ENCODE results near the gene ZNF862. TPM values are rescaled to one million over a fixed set of nuclear protein-coding genes. Genes with fewer than 3 reads are reported as not detected.
A peak's percentile ranks its signal among the peaks of the same experiment; 100 is the strongest.

ZNF862 gene
- total RNA-seq, 6 donors from 2014 or later = 7.1 to 31.4 (median 16.7) TPM

- no peaks in the 10 kb centered on the region for H3K9me3 ChIP-seq
- H3K27ac ChIP-seq = peak overlapping the region; percentile 85 to 94 (median 88)
- peak overlapping the region; percentile 69 to 100 (median 83) for H3K4me3 ChIP-seq
- H3K4me1 ChIP-seq = peaks cover 5 to 17% (median 11%) of the 10 kb centered on the region in 4 donors
- H3K36me3 ChIP-seq = no peaks in the 10 kb centered on the region
- no peak for TF ChIP-seq POLR2AphosphoS5 (IDR thresholded peaks at IDR 0.05)
- peak in 1 of 2 donors; percentile 19 for DNase-seq
- no peak for ATAC-seq (ENCODE audit: low FRiP score in 2 of 2)
- WGBS, 2 donors = 20% methylated on average over 6 of the region's 6 CpGs
- no peaks in the 10 kb centered on the region for H3K27me3 ChIP-seq
Observed at GRCh38 chr7:149838992-149839408, 825 bp downstream of the ZNF862 start.

GRCh38 chr7:149839933-149840332 lies 1.8 kb downstream of the ZNF862 start:
- Histone ChIP-seq H3K27me3 (no peaks in the 10 kb centered on the region), H3K4me1 (peaks cover 5 to 17% (median 11%) of the 10 kb centered on the region in 4 donors), H3K9me3 (no peaks in the 10 kb centered on the region), H3K36me3 (no peaks in the 10 kb centered on the region), H3K4me3 (no peak overlapping the region), H3K27ac (no peak overlapping the region)
- 90 to 96% methylated on average over 5 of the region's 5 CpGs for WGBS, 2 donors
- TF ChIP-seq POLR2AphosphoS5 (IDR thresholded peaks at IDR 0.05) = no peak
- no peak for TF ChIP-seq POLR2A (IDR thresholded peaks at IDR 0.05)
- TF ChIP-seq CTCF (IDR thresholded peaks at IDR 0.05) = no peak
- no peak for TF ChIP-seq EP300 (IDR thresholded peaks at IDR 0.05)
- DNase-seq = no peak
- ATAC-seq (ENCODE audit: low FRiP score in 2 of 2) = no peak

GRCh38 chr7:149843566-149843965 lies 5.4 kb downstream of the ZNF862 start:
- peaks cover 5 to 11% (median 9%) of the 10 kb centered on the region in 4 donors for H3K4me1 ChIP-seq
- H3K36me3 ChIP-seq = peaks cover 0 to 13% (median 6%) of the 10 kb centered on the region in 4 donors
- H3K4me3 ChIP-seq = no peak overlapping the region
- no peak overlapping the region for H3K27ac ChIP-seq
- H3K9me3 ChIP-seq = no peaks in the 10 kb centered on the region
- no peaks in the 10 kb centered on the region for H3K27me3 ChIP-seq
- DNase-seq (no peak), ATAC-seq (ENCODE audit: low FRiP score in 2 of 2) (no peak)
- TF ChIP-seq POLR2AphosphoS5 (IDR thresholded peaks at IDR 0.05) = no peak
- 95 to 97% methylated on average over 9 of the region's 9 CpGs for WGBS, 2 donors

- H3K27ac ChIP-seq = no peak overlapping the region
- no peaks in the 10 kb centered on the region for H3K9me3 ChIP-seq
- H3K27me3 ChIP-seq = no peaks in the 10 kb centered on the region
- no peak overlapping the region for H3K4me3 ChIP-seq
- no peak for ATAC-seq (ENCODE audit: low FRiP score in 2 of 2)
- peaks cover 0 to 20% (median 6%) of the 10 kb centered on the region in 4 donors for H3K36me3 ChIP-seq
- no peak for DNase-seq
- WGBS, 2 donors = 67 to 68% methylated on average over 6 of the region's 6 CpGs
- peaks cover 0 to 4% (median 3%) of the 10 kb centered on the region in 4 donors for H3K4me1 ChIP-seq
- TF ChIP-seq CTCF (IDR thresholded peaks at IDR 0.05) = no peak
- TF ChIP-seq POLR2AphosphoS5 (IDR thresholded peaks at IDR 0.05) = no peak
- TF ChIP-seq POLR2A (IDR thresholded peaks at IDR 0.05) = no peak
- TF ChIP-seq EP300 (IDR thresholded peaks at IDR 0.05) = no peak
Observed at GRCh38 chr7:149844445-149844844, 6.3 kb downstream of the ZNF862 start.

GRCh38 chr7:149845257-149845980 lies 7.2 kb downstream of the ZNF862 start:
- Histone ChIP-seq H3K27ac (no peak overlapping the region), H3K9me3 (no peaks in the 10 kb centered on the region), H3K27me3 (no peaks in the 10 kb centered on the region), H3K36me3 (peaks cover 0 to 29% (median 6%) of the 10 kb centered on the region in 4 donors), H3K4me3 (no peak overlapping the region), H3K4me1 (no peaks in the 10 kb centered on the region)
- ATAC-seq (ENCODE audit: low FRiP score in 2 of 2) = no peak
- DNase-seq = no peak
- TF ChIP-seq EP300 (IDR thresholded peaks at IDR 0.05) (no peak), POLR2AphosphoS5 (IDR thresholded peaks at IDR 0.05) (no peak), POLR2A (IDR thresholded peaks at IDR 0.05) (no peak), CTCF (IDR thresholded peaks at IDR 0.05) (no peak)
- 66 to 68% methylated on average over 5 of the region's 5 CpGs for WGBS, 2 donors

- Histone ChIP-seq H3K27ac (no peak overlapping the region), H3K36me3 (peaks cover 0 to 29% (median 6%) of the 10 kb centered on the region in 4 donors), H3K9me3 (no peaks in the 10 kb centered on the region), H3K4me3 (no peak overlapping the region), H3K27me3 (no peaks in the 10 kb centered on the region), H3K4me1 (no peaks in the 10 kb centered on the region)
- WGBS, 2 donors = 86 to 95% methylated on average over 8 to 9 of the region's 9 CpGs
- ATAC-seq (ENCODE audit: low FRiP score in 2 of 2) = no peak
- TF ChIP-seq POLR2AphosphoS5 (IDR thresholded peaks at IDR 0.05) = no peak
- DNase-seq = no peak
Observed at GRCh38 chr7:149846021-149846420, 7.8 kb downstream of the ZNF862 start.
